Suprapubic skin (tissue), 4 donors: Measurements from ENCODE around the gene DCDC2. TPM values are rescaled to one million over a fixed set of nuclear protein-coding genes. Genes with fewer than 3 reads are reported as not detected.
"Not testable (repeated sequence)": the region's sequence is repeated elsewhere in the genome, so short reads cannot be mapped to it uniquely, and the experiment has no call there.

Experiments used
- DNase-seq, 2 donors: peaks; one replicate each; pipeline ENCODE4 v3.0.0-alpha.2; 2019; ENCODE audit warnings: low spot score in 2 of 2
- H3K27ac ChIP-seq: fragments of 200-600 bp; sonication (generic); one replicate; pipeline ENCODE4 v1.5.1; 2019
- H3K27me3 ChIP-seq: fragments of 200-600 bp; sonication (generic); one replicate; pipeline ENCODE4 v1.5.1; 2019
- H3K36me3 ChIP-seq: fragments of 200-600 bp; sonication (generic); one replicate; pipeline ENCODE4 v1.5.1; 2019
- H3K4me1 ChIP-seq: fragments of 200-600 bp; sonication (generic); one replicate; pipeline ENCODE4 v1.5.1; 2019
- H3K4me3 ChIP-seq: fragments of 200-600 bp; sonication (generic); one replicate; pipeline ENCODE4 v1.5.1; 2019; ENCODE audit warnings: mild to moderate bottlenecking
- H3K9me3 ChIP-seq: fragments of 200-600 bp; sonication (generic); one replicate; pipeline ENCODE4 v1.5.1; 2019
- EP300 ChIP-seq: sonication (generic); formaldehyde crosslinking; IDR thresholded peaks from one replicate; pipeline ENCODE4 v1.6.1; 2017; ENCODE audit warnings: antibody characterized with exemption
- POLR2A ChIP-seq, 2 donors: fragments of 450-650 bp; IDR thresholded peaks; one replicate each; pipeline ENCODE4 v1.6.1; 2017; ENCODE audit warnings: antibody characterized with exemption in 2 of 2, mild to moderate bottlenecking in 2 of 2, moderate library complexity in 2 of 2
- POLR2AphosphoS5 ChIP-seq, 3 donors: sonication (generic); formaldehyde crosslinking; IDR thresholded peaks; one replicate each; pipeline ENCODE4 v1.6.1; 2017; ENCODE audit warnings: antibody characterized with exemption in 3 of 3
- WGBS: methylation state at CpG from one replicate; pipeline ENCODE4 v1.1.5; 2018; 5-methylcytosine and 5-hydroxymethylcytosine counted together
- total RNA-seq, 4 donors: library from RNA; depleted of rRNA; stranded (reverse); fragments of >200 nt; gene quantifications; one replicate each; pipeline ENCODE4 v1.1.0, GENCODE V29; 2016
- TF ChIP-seq, protein P1 (sequence below), 2 donors: fragments of 200-600 bp in 1 of 2; fragments of 450-650 bp in 1 of 2; sonication (generic) in 1 of 2; IDR thresholded peaks; one replicate each; pipeline ENCODE4 v1.5.1; 2016 to 2019; ENCODE audit warnings: antibody characterized with exemption in 2 of 2, mild to moderate bottlenecking in 1 of 2, moderate library complexity in 1 of 2

The DCDC2 gene
- total RNA-seq, 4 donors from 2014 or later: 0.15 to 0.55 (median 0.16) TPM; not detected in 1

DNA sequence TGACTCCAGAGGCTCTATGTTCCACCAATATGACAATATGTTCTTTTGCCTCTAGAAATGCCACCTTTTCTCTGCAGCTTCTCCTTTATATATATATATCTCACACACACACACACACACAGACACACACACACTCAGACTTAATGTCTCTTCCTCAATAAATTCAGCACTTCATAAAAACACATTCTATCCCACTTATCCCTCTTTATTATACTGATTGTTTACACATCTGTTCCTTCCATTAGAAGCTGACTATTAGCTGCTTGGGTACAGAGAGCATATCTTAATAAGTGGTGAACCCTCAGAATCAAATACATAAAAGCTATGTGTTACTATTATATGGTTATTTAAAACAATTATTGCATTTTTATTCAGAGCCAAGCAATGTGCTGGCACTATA lies 208.6 kb downstream of the DCDC2 start:
- H3K9me3 ChIP-seq: no peaks in the 10 kb centered on the region
- H3K36me3 ChIP-seq: no peaks in the 10 kb centered on the region
- no peak for DNase-seq
- H3K27ac ChIP-seq: no peak overlapping the region
- TF ChIP-seq POLR2A (IDR thresholded peaks at IDR 0.05) (no peak), POLR2AphosphoS5 (IDR thresholded peaks at IDR 0.05) (no peak), EP300 (no peak)
- TF ChIP-seq, protein P1, sequence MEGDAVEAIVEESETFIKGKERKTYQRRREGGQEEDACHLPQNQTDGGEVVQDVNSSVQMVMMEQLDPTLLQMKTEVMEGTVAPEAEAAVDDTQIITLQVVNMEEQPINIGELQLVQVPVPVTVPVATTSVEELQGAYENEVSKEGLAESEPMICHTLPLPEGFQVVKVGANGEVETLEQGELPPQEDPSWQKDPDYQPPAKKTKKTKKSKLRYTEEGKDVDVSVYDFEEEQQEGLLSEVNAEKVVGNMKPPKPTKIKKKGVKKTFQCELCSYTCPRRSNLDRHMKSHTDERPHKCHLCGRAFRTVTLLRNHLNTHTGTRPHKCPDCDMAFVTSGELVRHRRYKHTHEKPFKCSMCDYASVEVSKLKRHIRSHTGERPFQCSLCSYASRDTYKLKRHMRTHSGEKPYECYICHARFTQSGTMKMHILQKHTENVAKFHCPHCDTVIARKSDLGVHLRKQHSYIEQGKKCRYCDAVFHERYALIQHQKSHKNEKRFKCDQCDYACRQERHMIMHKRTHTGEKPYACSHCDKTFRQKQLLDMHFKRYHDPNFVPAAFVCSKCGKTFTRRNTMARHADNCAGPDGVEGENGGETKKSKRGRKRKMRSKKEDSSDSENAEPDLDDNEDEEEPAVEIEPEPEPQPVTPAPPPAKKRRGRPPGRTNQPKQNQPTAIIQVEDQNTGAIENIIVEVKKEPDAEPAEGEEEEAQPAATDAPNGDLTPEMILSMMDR (IDR thresholded peaks at IDR 0.05): no peak
- no peaks in the 10 kb centered on the region for H3K27me3 ChIP-seq
- no peaks in the 10 kb centered on the region for H3K4me1 ChIP-seq
- no peak overlapping the region for H3K4me3 ChIP-seq

DNA sequence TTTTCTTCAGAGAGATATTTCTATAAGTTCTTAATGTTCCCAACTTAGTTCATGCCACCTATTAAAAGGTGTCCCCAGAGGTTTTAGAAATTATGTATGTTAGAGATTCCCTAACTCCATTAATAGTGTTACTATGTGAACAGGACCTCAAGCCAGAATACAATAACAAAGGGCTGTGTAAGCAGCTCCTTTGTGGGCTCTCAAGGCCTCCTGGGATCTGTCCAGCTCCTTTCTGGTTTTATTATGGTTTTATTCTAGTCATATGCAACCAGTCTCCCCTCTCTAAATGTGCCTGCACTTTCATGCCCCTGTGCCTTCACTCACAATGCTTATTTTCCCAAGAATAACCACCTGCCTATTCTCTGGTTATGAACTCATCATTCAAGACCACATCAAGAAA lies 209.2 kb downstream of the DCDC2 start:
- H3K4me1 ChIP-seq: no peaks in the 10 kb centered on the region
- no peaks in the 10 kb centered on the region for H3K9me3 ChIP-seq
- no peak for TF ChIP-seq EP300
- TF ChIP-seq, protein P1 (IDR thresholded peaks at IDR 0.05): no peak
- TF ChIP-seq POLR2AphosphoS5 (IDR thresholded peaks at IDR 0.05): no peak
- no peak for TF ChIP-seq POLR2A (IDR thresholded peaks at IDR 0.05)
- no peak overlapping the region for H3K27ac ChIP-seq
- no peak overlapping the region for H3K4me3 ChIP-seq
- no peak for DNase-seq
- H3K27me3 ChIP-seq: no peaks in the 10 kb centered on the region
- H3K36me3 ChIP-seq: no peaks in the 10 kb centered on the region

DNA sequence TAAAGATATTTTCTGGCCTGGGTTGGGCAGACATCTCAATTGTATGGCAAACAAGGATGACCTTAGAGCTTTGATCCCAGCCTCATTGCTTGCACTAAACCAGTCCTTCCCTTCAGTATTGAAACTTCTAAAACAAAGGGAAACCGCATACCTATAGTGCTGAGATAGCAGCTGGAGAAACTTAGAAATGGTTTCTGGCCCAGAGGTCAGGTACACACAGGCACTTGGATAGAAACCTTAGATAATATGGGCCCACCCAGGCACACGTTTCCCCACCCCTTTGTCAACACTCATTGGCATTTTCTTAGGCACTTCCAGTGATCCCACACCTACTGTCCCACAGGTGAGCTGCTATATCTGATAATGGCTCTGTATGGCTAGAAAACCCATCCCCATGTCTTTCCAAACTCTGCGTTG lies 209.7 kb downstream of the DCDC2 start:
- no peak for DNase-seq
- TF ChIP-seq POLR2AphosphoS5 (IDR thresholded peaks at IDR 0.05): no peak
- Histone ChIP-seq H3K9me3 (no peaks in the 10 kb centered on the region), H3K27ac (no peak overlapping the region), H3K27me3 (no peaks in the 10 kb centered on the region), H3K36me3 (no peaks in the 10 kb centered on the region), H3K4me3 (no peak overlapping the region), H3K4me1 (no peaks in the 10 kb centered on the region)
- 88% methylated on average over 3 of the region's 3 CpGs for WGBS

DNA sequence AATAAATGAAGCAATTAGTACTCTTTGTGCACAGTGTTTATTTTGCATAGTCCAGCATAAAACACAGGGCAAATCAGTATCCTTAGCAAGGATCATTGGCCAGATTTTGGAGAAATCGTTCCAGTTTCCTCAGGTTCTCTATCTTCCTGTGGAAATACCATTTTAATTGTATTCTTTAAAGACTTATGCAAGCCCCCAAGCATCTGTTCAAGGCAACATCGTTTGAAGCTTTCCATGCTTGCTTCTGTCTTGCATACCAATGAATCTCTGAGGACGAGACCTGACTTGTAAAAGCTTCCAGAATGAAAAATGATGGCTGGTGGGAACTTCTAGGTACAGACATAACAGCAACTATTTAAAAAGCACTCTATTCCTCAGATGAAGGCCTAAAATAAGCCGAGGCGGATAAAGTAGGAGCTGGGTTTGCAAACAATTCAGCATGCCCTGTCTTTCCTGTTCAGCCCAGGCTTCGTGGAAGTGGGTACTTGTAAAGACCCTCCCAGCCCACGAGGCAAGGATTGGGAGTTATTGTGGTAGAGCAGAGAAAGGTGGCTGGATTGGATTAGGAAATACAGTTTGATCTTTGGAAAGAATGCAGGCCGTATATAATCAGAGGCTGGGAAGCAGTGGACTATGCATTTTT lies 210.2 kb downstream of the DCDC2 start:
- WGBS: 40% methylated on average over 8 of the region's 8 CpGs
- no peak overlapping the region for H3K27ac ChIP-seq
- no peak for TF ChIP-seq POLR2A (IDR thresholded peaks at IDR 0.05)
- TF ChIP-seq, protein P1 (IDR thresholded peaks at IDR 0.05): no peak
- TF ChIP-seq EP300: no peak
- no peak for TF ChIP-seq POLR2AphosphoS5 (IDR thresholded peaks at IDR 0.05)
- H3K27me3 ChIP-seq: no peaks in the 10 kb centered on the region
- no peaks in the 10 kb centered on the region for H3K36me3 ChIP-seq
- no peak overlapping the region for H3K4me3 ChIP-seq
- no peaks in the 10 kb centered on the region for H3K9me3 ChIP-seq
- no peak for DNase-seq
- H3K4me1 ChIP-seq: no peaks in the 10 kb centered on the region

DNA sequence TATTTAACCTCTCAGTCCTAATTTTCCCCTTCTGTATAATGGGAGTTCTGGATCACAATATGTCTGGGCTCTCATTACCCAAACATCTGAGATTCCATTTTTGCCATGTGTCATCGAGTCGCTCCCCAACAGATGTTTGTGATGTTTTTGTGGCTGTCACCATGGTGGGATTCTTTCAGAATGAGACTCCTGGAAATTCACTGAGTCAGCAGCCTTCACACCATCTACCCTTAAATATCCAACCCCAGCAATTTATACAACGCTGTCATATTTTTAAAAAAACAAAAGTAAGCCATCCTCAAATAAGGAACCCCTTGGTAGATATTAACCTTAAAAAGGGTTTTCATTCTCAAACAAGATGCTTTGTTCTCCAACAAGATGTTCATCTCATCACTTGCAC lies 211.0 kb downstream of the DCDC2 start:
- no peaks in the 10 kb centered on the region for H3K27me3 ChIP-seq
- H3K9me3 ChIP-seq: no peaks in the 10 kb centered on the region
- no peak for DNase-seq
- TF ChIP-seq EP300: no peak
- no peak for TF ChIP-seq POLR2A (IDR thresholded peaks at IDR 0.05)
- TF ChIP-seq, protein P1 (IDR thresholded peaks at IDR 0.05): no peak
- no peak overlapping the region for H3K27ac ChIP-seq
- H3K36me3 ChIP-seq: no peaks in the 10 kb centered on the region
- 82% methylated on average over 3 of the region's 3 CpGs for WGBS
- H3K4me3 ChIP-seq: no peak overlapping the region
- H3K4me1 ChIP-seq: no peaks in the 10 kb centered on the region

DNA sequence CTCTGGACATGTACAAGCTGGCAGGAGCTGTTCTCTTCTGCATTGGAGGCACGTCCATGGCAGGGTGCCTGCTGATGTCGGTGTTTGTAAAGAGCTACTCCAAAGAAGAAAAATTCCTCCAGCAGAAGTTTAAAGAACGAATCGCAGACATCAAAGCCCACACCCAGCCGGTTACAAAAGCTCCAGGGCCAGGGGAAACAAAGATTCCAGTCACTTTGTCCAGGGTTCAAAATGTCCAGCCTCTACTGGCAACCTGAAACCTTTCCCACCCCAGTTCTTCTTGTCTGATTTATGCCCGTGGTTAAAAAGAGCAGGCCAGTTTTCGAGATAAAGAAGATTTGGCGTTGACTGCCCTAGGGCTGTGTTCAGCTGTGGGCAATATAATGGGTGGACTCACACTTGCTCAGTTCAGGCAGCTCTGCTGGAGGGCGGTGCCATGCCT lies 212.1 kb downstream of the DCDC2 start:
- DNase-seq: no peak
- Histone ChIP-seq H3K4me3 (no peak overlapping the region), H3K27me3 (no peaks in the 10 kb centered on the region), H3K9me3 (no peaks in the 10 kb centered on the region), H3K36me3 (no peaks in the 10 kb centered on the region), H3K27ac (no peak overlapping the region), H3K4me1 (no peaks in the 10 kb centered on the region)
- TF ChIP-seq POLR2AphosphoS5 (IDR thresholded peaks at IDR 0.05) (no peak), POLR2A (IDR thresholded peaks at IDR 0.05) (no peak), EP300 (no peak)
- TF ChIP-seq, protein P1 (IDR thresholded peaks at IDR 0.05): no peak
- WGBS: 43% methylated on average over 9 of the region's 9 CpGs

DNA sequence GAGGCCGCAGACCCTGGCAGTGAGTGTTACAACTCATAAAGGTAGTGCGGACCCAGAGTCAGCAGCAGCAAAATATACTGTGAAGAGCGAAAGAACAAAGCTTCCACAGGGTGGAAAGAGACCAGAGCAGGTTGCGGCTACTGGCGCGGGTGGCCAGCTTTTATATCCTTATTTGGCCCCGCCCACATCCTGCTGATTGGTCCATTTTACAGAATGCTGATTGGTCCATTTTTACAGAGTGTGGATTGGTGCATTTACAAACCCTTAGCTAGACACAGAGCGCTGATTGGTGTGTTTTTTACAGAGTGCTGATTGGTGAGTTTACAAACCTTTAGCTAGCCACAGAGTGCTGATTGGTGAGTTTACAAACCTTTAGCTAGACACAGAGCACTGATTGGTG lies 215.1 kb downstream of the DCDC2 start:
- H3K27me3 ChIP-seq, DNase-seq, H3K4me1 ChIP-seq, H3K27ac ChIP-seq, H3K4me3 ChIP-seq, H3K9me3 ChIP-seq, H3K36me3 ChIP-seq: not testable (repeated sequence)
- WGBS: 93% methylated on average over 8 of the region's 8 CpGs
